ENCODE results near the gene AGAP5.
"Not testable (repeated sequence)": the region's sequence is repeated elsewhere in the genome, so short reads cannot be mapped to it uniquely, and the experiment has no call there.

AGAP5 gene

GRCh38 chr10:73697675-73698159, at the start of gene AGAP5:
TSS of gene AGAP5 (minus strand) at chr10:73698109. CDS start at chr10:73697755, 354 bp downstream.
- DNase-seq, result not testable (repeated sequence)

GRCh38 chr10:73746721-73747120, 48.8 kb upstream of the AGAP5 start:
- no peak for DNase-seq

GRCh38 chr10:73744664-73744975, 46.7 kb upstream of the AGAP5 start:
- peak; percentile 74 to 75 for DNase-seq

GRCh38 chr10:73743905-73744663, 46.2 kb upstream of the AGAP5 start, which contains the start of gene SEC24C:
TSS of gene SEC24C (plus strand) at chr10:73744372. CDS start at chr10:73746833, 2,461 bp downstream.
- DNase-seq, result peak; percentile 93 to 95

- DNase-seq, result no peak
Measured at GRCh38 chr10:73743327-73743904, 45.5 kb upstream of the AGAP5 start.

- DNase-seq, result no peak
Measured at GRCh38 chr10:73742454-73742734, 44.5 kb upstream of the AGAP5 start.

GRCh38 chr10:73740501-73741254, 42.8 kb upstream of the AGAP5 start:
- DNase-seq, result not testable (repeated sequence)

GRCh38 chr10:73734796-73735305, 36.9 kb upstream of the AGAP5 start:
- DNase-seq, result no peak

- no peak for DNase-seq
Measured at GRCh38 chr10:73734028-73734720, 36.3 kb upstream of the AGAP5 start.

GRCh38 chr10:73732931-73733623, 35.2 kb upstream of the AGAP5 start:
- no peak for DNase-seq

- DNase-seq, result no peak
Measured at GRCh38 chr10:73732426-73732825, 34.5 kb upstream of the AGAP5 start.

- no peak for DNase-seq
Measured at GRCh38 chr10:73731588-73732375, 33.9 kb upstream of the AGAP5 start.

GRCh38 chr10:73730153-73730906, 32.4 kb upstream of the AGAP5 start:
- DNase-seq, result peak; percentile 92 to 93

GRCh38 chr10:73729781-73730152, 31.9 kb upstream of the AGAP5 start:
- peak; percentile 33 to 54 for DNase-seq

- DNase-seq, result no peak
Measured at GRCh38 chr10:73723516-73723915, 25.6 kb upstream of the AGAP5 start.

- not testable (repeated sequence) for DNase-seq
Measured at GRCh38 chr10:73720561-73720960, 22.7 kb upstream of the AGAP5 start.

GRCh38 chr10:73717556-73717955, 19.6 kb upstream of the AGAP5 start:
- no peak for DNase-seq

GRCh38 chr10:73716251-73716650, 18.3 kb upstream of the AGAP5 start:
- DNase-seq, result no peak

- DNase-seq, result not testable (repeated sequence)
Measured at GRCh38 chr10:73715179-73716156, 17.6 kb upstream of the AGAP5 start.

GRCh38 chr10:73714483-73714882, 16.6 kb upstream of the AGAP5 start:
- not testable (repeated sequence) for DNase-seq
